ENCODE data around the gene ENOX1.

DNA sequence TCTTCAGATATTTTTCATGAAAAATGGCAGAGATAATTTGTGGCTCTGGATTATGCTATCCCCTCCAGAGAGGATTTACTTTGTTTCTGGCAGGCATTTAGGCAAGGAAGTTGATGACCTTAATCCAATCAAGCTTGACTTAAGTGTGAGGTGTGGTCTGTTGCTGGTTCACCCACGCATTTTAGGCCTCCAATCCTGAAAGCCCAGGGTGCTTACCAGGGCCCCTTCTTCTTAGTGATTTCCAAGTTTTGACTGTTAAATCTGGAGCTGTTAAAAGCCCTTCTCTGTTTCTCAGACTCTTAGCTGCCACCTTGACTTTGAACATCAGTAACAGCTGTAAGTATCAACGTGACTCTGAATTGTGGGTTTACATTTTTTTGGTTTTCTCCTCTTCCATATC is 601.5 kb downstream of the ENOX1 start:
- no peak for TF ChIP-seq EZH2 (IDR thresholded peaks at IDR 0.05; ENCODE audit: low read length)
- TF ChIP-seq, protein P1, sequence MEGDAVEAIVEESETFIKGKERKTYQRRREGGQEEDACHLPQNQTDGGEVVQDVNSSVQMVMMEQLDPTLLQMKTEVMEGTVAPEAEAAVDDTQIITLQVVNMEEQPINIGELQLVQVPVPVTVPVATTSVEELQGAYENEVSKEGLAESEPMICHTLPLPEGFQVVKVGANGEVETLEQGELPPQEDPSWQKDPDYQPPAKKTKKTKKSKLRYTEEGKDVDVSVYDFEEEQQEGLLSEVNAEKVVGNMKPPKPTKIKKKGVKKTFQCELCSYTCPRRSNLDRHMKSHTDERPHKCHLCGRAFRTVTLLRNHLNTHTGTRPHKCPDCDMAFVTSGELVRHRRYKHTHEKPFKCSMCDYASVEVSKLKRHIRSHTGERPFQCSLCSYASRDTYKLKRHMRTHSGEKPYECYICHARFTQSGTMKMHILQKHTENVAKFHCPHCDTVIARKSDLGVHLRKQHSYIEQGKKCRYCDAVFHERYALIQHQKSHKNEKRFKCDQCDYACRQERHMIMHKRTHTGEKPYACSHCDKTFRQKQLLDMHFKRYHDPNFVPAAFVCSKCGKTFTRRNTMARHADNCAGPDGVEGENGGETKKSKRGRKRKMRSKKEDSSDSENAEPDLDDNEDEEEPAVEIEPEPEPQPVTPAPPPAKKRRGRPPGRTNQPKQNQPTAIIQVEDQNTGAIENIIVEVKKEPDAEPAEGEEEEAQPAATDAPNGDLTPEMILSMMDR (optimal IDR thresholded peaks at IDR 0.05 in 1 of 3, IDR thresholded peaks at IDR 0.05 in 1 of 3, conservative IDR thresholded peaks at IDR 0.05 in 1 of 3; ENCODE audit: extremely low read depth in 1 of 3, insufficient read depth in 2 of 3, low read length in 3 of 3): no peak

Measured in keratinocyte (primary cell).